ENCODE measurements around the gene RIMS1. TPM values are rescaled to one million over a fixed set of nuclear protein-coding genes. Genes with fewer than 3 reads are reported as not detected.

Gene RIMS1
- total RNA-seq, 4 donors from 2014 or later, result 0.10 to 1.4 (median 1.1) TPM; not detected in 1

- Histone ChIP-seq H3K27ac (no peak overlapping the region), H3K9me3 (no peaks in the 10 kb centered on the region), H3K27me3 (no peaks in the 10 kb centered on the region), H3K4me1 (no peaks in the 10 kb centered on the region), H3K4me3 (no peak overlapping the region), H3K36me3 (no peaks in the 10 kb centered on the region)
- no peak for ATAC-seq
- in situ Hi-C loops (cut with MboI; ENCODE audit: low sequenced_read_pairs in 4 of 4), result no loop called here
- intact Hi-C loops (cut with DNase I; ENCODE audit: low total_unique reads), result no loop called here
- no peak for DNase-seq
- TF ChIP-seq, protein P1, sequence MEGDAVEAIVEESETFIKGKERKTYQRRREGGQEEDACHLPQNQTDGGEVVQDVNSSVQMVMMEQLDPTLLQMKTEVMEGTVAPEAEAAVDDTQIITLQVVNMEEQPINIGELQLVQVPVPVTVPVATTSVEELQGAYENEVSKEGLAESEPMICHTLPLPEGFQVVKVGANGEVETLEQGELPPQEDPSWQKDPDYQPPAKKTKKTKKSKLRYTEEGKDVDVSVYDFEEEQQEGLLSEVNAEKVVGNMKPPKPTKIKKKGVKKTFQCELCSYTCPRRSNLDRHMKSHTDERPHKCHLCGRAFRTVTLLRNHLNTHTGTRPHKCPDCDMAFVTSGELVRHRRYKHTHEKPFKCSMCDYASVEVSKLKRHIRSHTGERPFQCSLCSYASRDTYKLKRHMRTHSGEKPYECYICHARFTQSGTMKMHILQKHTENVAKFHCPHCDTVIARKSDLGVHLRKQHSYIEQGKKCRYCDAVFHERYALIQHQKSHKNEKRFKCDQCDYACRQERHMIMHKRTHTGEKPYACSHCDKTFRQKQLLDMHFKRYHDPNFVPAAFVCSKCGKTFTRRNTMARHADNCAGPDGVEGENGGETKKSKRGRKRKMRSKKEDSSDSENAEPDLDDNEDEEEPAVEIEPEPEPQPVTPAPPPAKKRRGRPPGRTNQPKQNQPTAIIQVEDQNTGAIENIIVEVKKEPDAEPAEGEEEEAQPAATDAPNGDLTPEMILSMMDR (IDR thresholded peaks at IDR 0.05 in 4 of 5, conservative IDR thresholded peaks at IDR 0.05 in 1 of 5), result no peak
- no peak for TF ChIP-seq POLR2A (IDR thresholded peaks at IDR 0.05)
Observed at GRCh38 chr6:72296375-72296774, 410.0 kb downstream of the RIMS1 start.

GRCh38 chr6:72305971-72306370, 419.6 kb downstream of the RIMS1 start:
- ATAC-seq (no peak), DNase-seq (no peak)
- no peaks in the 10 kb centered on the region for H3K36me3 ChIP-seq
- intact Hi-C loops (cut with DNase I; ENCODE audit: low total_unique reads) (no loop called here), in situ Hi-C loops (cut with MboI; ENCODE audit: low sequenced_read_pairs in 4 of 4) (no loop called here)
- H3K27ac ChIP-seq, result no peak overlapping the region
- no peaks in the 10 kb centered on the region for H3K9me3 ChIP-seq
- no peaks in the 10 kb centered on the region for H3K4me1 ChIP-seq
- TF ChIP-seq, protein P1 (IDR thresholded peaks at IDR 0.05 in 4 of 5, conservative IDR thresholded peaks at IDR 0.05 in 1 of 5), result no peak
- no peak for TF ChIP-seq POLR2A (IDR thresholded peaks at IDR 0.05)
- no peak overlapping the region for H3K4me3 ChIP-seq
- no peaks in the 10 kb centered on the region for H3K27me3 ChIP-seq

DNA sequence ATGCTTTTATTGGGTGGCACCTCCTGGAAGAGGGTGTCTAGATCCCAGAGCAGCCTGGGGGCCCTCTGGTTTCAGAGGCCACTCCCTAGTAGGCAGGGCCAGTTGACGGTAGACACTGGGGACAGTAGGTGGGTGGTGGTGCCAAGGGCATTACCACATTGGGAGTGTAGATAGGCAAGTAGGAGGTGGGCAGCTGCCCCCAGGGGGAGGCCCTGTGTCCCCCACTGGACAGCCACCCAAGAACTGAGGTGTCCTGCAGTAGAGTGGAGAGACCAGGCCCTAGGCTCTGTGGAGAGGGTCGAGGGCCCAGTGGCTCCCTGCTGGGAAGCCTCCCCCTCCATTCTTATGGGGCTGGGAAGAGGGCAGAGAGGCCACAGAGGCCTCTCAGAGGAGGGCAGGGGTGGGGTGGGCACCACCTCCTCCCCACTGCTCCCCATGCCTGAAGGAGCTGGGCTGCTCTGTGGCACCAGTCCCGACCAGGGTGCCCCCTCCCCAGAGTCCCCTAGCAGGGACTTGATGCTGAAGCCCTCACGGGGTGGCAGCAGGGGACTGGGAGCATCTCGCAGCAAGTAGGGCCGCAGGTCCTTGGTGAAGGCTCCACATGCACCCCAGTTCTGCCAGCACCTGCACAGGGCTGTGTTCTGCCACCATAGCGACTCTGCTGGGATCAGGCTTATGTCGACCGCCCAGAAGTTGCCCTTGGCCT, 430.5 kb downstream of the RIMS1 start:
- H3K4me3 ChIP-seq, result no peak overlapping the region
- in situ Hi-C loops (cut with MboI; ENCODE audit: low sequenced_read_pairs in 4 of 4) (no loop called here), intact Hi-C loops (cut with DNase I; ENCODE audit: low total_unique reads) (no loop called here)
- H3K4me1 ChIP-seq, result no peaks in the 10 kb centered on the region
- no peaks in the 10 kb centered on the region for H3K9me3 ChIP-seq
- no peak for ATAC-seq
- no peak for DNase-seq
- H3K27ac ChIP-seq, result no peak overlapping the region
- H3K36me3 ChIP-seq, result no peaks in the 10 kb centered on the region
- TF ChIP-seq POLR2A (IDR thresholded peaks at IDR 0.05), result no peak
- TF ChIP-seq, protein P1 (IDR thresholded peaks at IDR 0.05 in 4 of 5, conservative IDR thresholded peaks at IDR 0.05 in 1 of 5), result no peak
- H3K27me3 ChIP-seq, result no peaks in the 10 kb centered on the region

- in situ Hi-C loops (cut with MboI; ENCODE audit: low sequenced_read_pairs in 4 of 4), result no loop called here
- DNase-seq (no peak), ATAC-seq (no peak)
- Histone ChIP-seq H3K4me3 (no peak overlapping the region), H3K9me3 (no peaks in the 10 kb centered on the region), H3K36me3 (no peaks in the 10 kb centered on the region), H3K27ac (no peak overlapping the region), H3K4me1 (no peaks in the 10 kb centered on the region), H3K27me3 (no peaks in the 10 kb centered on the region)
- TF ChIP-seq, protein P1 (IDR thresholded peaks at IDR 0.05 in 4 of 5, conservative IDR thresholded peaks at IDR 0.05 in 1 of 5), result no peak
- TF ChIP-seq POLR2A (IDR thresholded peaks at IDR 0.05), result no peak
- intact Hi-C loops (cut with DNase I; ENCODE audit: low total_unique reads), result no loop called here
Observed at GRCh38 chr6:72321788-72322187, 435.4 kb downstream of the RIMS1 start.

DNA sequence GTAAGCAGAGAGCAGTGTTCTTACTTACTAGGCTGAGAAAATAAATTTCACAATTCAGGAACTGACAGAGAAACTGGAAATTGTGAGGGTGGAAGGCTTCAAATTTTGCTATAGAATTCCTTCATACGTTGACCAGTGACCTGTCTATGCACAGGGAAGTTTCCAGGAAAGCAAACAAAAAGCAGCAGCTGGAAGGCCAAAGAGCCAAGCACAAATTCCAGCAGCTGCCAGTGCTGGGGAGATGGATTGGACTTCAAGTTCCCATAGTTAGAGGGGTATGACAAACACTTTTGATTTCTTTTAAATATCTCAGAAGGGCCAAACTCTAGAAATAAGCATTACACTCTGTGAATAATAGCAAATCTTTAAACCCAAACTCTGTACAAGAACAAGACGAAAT, 436.4 kb downstream of the RIMS1 start:
- no peak overlapping the region for H3K4me3 ChIP-seq
- no peaks in the 10 kb centered on the region for H3K4me1 ChIP-seq
- no peaks in the 10 kb centered on the region for H3K36me3 ChIP-seq
- TF ChIP-seq POLR2A (IDR thresholded peaks at IDR 0.05), result no peak
- TF ChIP-seq, protein P1 (IDR thresholded peaks at IDR 0.05 in 4 of 5, conservative IDR thresholded peaks at IDR 0.05 in 1 of 5), result no peak
- ATAC-seq, result no peak
- H3K27ac ChIP-seq, result no peak overlapping the region
- in situ Hi-C loops (cut with MboI; ENCODE audit: low sequenced_read_pairs in 4 of 4), result no loop called here
- no peaks in the 10 kb centered on the region for H3K9me3 ChIP-seq
- DNase-seq, result no peak
- intact Hi-C loops (cut with DNase I; ENCODE audit: low total_unique reads), result no loop called here
- no peaks in the 10 kb centered on the region for H3K27me3 ChIP-seq

Data from gastrocnemius medialis (tissue), 4 donors.